ENCODE results near the gene FLNB. TPM values are rescaled to one million over a fixed set of nuclear protein-coding genes. Genes with fewer than 3 reads are reported as not detected.

The FLNB gene
- total and polyA plus RNA-seq, 2 of the 13 experiments (the other 11 are each of a cell fraction or from before 2014, with no cell fraction given): 106 to 130 TPM

DNA sequence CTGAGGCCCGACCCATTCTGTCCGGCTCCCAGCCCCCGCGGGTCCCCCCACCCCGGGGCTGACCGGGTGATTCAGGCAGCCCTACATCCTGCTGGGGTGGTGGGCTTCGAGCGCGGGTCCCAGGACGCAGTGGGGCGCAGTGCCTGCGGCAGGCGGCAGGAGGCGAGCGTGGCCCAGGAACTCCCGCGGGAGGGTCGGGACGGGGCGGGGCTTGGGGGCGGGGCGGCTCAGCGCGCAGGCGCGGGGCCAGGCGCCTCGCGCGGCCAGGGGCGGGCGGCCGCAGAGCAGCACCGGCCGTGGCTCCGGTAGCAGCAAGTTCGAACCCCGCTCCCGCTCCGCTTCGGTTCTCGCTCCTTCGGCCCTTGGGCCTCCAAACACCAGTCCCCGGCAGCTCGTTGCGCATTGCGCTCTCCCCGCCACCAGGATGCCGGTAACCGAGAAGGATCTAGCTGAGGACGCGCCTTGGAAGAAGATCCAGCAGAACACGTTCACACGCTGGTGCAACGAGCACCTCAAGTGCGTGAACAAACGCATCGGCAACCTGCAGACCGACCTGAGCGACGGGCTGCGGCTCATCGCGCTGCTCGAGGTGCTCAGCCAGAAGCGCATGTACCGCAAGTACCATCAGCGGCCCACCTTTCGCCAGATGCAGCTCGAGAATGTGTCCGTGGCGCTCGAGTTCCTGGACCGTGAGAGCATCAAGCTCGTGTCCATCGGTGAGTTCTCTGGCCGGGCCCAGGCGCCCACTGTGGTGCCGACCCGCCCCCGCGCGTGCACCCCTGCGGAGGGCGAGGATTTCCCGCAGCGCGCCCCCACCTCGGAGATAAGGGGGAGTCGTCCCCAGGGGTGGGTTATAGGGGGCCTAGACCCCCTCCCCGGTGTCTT is at the start of gene FLNB (continued):
- TF ChIP-seq, protein P1, sequence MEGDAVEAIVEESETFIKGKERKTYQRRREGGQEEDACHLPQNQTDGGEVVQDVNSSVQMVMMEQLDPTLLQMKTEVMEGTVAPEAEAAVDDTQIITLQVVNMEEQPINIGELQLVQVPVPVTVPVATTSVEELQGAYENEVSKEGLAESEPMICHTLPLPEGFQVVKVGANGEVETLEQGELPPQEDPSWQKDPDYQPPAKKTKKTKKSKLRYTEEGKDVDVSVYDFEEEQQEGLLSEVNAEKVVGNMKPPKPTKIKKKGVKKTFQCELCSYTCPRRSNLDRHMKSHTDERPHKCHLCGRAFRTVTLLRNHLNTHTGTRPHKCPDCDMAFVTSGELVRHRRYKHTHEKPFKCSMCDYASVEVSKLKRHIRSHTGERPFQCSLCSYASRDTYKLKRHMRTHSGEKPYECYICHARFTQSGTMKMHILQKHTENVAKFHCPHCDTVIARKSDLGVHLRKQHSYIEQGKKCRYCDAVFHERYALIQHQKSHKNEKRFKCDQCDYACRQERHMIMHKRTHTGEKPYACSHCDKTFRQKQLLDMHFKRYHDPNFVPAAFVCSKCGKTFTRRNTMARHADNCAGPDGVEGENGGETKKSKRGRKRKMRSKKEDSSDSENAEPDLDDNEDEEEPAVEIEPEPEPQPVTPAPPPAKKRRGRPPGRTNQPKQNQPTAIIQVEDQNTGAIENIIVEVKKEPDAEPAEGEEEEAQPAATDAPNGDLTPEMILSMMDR (CRISPR knock-in tag; IDR thresholded peaks at IDR 0.05): peak; percentile 86
- peak; percentile 54 for TF ChIP-seq BCL6 (CRISPR knock-in tag; IDR thresholded peaks at IDR 0.05)
- TF ChIP-seq, protein P2, sequence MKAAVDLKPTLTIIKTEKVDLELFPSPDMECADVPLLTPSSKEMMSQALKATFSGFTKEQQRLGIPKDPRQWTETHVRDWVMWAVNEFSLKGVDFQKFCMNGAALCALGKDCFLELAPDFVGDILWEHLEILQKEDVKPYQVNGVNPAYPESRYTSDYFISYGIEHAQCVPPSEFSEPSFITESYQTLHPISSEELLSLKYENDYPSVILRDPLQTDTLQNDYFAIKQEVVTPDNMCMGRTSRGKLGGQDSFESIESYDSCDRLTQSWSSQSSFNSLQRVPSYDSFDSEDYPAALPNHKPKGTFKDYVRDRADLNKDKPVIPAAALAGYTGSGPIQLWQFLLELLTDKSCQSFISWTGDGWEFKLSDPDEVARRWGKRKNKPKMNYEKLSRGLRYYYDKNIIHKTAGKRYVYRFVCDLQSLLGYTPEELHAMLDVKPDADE (CRISPR knock-in tag; IDR thresholded peaks at IDR 0.05): 0 out of 2 replicates have a peak, but pooled peaks have one; percentile 78
- no peak for TF ChIP-seq NBN (conservative IDR thresholded peaks at IDR 0.05)
- TF ChIP-seq EED (CRISPR knock-in tag; IDR thresholded peaks at IDR 0.05): peak; percentile 94
- TF ChIP-seq, protein P3, sequence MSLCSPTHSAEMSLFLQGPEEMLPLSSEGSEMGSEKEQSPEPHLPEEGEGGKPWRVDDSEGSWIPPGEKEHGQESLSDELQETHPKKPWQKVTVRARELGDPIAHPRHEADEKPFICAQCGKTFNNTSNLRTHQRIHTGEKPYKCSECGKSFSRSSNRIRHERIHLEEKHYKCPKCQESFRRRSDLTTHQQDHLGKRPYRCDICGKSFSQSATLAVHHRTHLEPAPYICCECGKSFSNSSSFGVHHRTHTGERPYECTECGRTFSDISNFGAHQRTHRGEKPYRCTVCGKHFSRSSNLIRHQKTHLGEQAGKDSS (CRISPR knock-in tag; IDR thresholded peaks at IDR 0.05; ENCODE audit: borderline replicate concordance, low read depth): peak; percentile 84; the same call in 1 of the 2 replicates
- TF ChIP-seq HOXA7 (CRISPR knock-in tag; IDR thresholded peaks at IDR 0.05): no peak
- no peak; a peak in 1 of 4 replicates for TF ChIP-seq ATF4 (CRISPR knock-in tag; IDR thresholded peaks at IDR 0.05)
- TF ChIP-seq ZNF605 (CRISPR knock-in tag; IDR thresholded peaks at IDR 0.05): no peak; the same call in 1 of the 2 replicates
- TF ChIP-seq IKZF1 (IDR thresholded peaks at IDR 0.05): no peak
- 0 out of 2 replicates have a peak, but pooled peaks have one; percentile 24 for TF ChIP-seq ZNF333 (CRISPR knock-in tag; IDR thresholded peaks at IDR 0.05; ENCODE audit: borderline replicate concordance)
- TF ChIP-seq SRSF9 (IDR thresholded peaks at IDR 0.05; ENCODE audit: borderline replicate concordance, insufficient read depth, low read depth, low read length, poor library complexity, severe bottlenecking): no peak
- no peak for TF ChIP-seq FOSL1 (CRISPR knock-in tag; IDR thresholded peaks at IDR 0.05; ENCODE audit: borderline replicate concordance)
- TF ChIP-seq KLF13 (CRISPR knock-in tag; IDR thresholded peaks at IDR 0.05): 0 out of 2 replicates have a peak, but pooled peaks have one; percentile 72
- TF ChIP-seq, protein P4, sequence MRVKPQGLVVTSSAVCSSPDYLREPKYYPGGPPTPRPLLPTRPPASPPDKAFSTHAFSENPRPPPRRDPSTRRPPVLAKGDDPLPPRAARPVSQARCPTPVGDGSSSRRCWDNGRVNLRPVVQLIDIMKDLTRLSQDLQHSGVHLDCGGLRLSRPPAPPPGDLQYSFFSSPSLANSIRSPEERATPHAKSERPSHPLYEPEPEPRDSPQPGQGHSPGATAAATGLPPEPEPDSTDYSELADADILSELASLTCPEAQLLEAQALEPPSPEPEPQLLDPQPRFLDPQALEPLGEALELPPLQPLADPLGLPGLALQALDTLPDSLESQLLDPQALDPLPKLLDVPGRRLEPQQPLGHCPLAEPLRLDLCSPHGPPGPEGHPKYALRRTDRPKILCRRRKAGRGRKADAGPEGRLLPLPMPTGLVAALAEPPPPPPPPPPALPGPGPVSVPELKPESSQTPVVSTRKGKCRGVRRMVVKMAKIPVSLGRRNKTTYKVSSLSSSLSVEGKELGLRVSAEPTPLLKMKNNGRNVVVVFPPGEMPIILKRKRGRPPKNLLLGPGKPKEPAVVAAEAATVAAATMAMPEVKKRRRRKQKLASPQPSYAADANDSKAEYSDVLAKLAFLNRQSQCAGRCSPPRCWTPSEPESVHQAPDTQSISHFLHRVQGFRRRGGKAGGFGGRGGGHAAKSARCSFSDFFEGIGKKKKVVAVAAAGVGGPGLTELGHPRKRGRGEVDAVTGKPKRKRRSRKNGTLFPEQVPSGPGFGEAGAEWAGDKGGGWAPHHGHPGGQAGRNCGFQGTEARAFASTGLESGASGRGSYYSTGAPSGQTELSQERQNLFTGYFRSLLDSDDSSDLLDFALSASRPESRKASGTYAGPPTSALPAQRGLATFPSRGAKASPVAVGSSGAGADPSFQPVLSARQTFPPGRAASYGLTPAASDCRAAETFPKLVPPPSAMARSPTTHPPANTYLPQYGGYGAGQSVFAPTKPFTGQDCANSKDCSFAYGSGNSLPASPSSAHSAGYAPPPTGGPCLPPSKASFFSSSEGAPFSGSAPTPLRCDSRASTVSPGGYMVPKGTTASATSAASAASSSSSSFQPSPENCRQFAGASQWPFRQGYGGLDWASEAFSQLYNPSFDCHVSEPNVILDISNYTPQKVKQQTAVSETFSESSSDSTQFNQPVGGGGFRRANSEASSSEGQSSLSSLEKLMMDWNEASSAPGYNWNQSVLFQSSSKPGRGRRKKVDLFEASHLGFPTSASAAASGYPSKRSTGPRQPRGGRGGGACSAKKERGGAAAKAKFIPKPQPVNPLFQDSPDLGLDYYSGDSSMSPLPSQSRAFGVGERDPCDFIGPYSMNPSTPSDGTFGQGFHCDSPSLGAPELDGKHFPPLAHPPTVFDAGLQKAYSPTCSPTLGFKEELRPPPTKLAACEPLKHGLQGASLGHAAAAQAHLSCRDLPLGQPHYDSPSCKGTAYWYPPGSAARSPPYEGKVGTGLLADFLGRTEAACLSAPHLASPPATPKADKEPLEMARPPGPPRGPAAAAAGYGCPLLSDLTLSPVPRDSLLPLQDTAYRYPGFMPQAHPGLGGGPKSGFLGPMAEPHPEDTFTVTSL (CRISPR knock-in tag; IDR thresholded peaks at IDR 0.05; ENCODE audit: borderline replicate concordance): peak; percentile 57; the same call in 1 of the 2 replicates
- peak; percentile 87; the same call in 1 of the 2 replicates for TF ChIP-seq ERF (CRISPR knock-in tag; IDR thresholded peaks at IDR 0.05)
- no peak for TF ChIP-seq XBP1 (CRISPR knock-in tag; IDR thresholded peaks at IDR 0.05)
- TF ChIP-seq ZSCAN31 (CRISPR knock-in tag; IDR thresholded peaks at IDR 0.05; ENCODE audit: low read depth): peak; percentile 92
